Measurements from ENCODE around the gene BTAF1.
"Not testable (repeated sequence)": the region's sequence is repeated elsewhere in the genome, so short reads cannot be mapped to it uniquely, and the experiment has no call there.

Gene BTAF1

GRCh38 chr10:92014620-92015019 is 91.0 kb downstream of the BTAF1 start:
- no peak overlapping the region for H3K4me3 ChIP-seq (ENCODE audit: low read depth, low read length)
- TF ChIP-seq CTCF (IDR thresholded peaks at IDR 0.05; ENCODE audit: borderline replicate concordance, insufficient read depth, low read depth, low read length) = no peak

GRCh38 chr10:92024700-92025099 is 101.1 kb downstream of the BTAF1 start:
- no peak for TF ChIP-seq CTCF (IDR thresholded peaks at IDR 0.05; ENCODE audit: borderline replicate concordance, insufficient read depth, low read depth, low read length)
- H3K4me3 ChIP-seq (ENCODE audit: low read depth, low read length) = no peak overlapping the region

- H3K4me3 ChIP-seq (ENCODE audit: low read depth, low read length) = not testable (repeated sequence)
Observed at GRCh38 chr10:92025340-92025739, 101.8 kb downstream of the BTAF1 start.

DNA sequence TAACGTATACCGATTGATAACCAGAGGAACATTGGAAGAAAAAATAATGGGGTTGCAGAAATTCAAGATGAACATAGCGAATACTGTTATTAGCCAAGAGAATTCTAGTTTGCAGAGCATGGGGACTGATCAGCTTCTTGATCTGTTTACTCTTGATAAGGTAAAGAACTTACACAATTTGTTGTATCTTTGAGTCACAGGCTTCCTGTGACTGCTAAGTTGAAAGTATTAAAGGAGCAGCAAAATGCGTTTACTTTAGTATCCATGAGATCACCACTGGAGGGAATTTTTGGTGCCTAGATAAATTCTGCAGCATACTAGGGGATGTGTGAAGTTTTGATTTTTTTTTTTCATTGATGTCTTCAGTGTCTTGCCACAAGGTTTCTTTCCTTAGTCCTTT is 103.6 kb downstream of the BTAF1 start:
- H3K4me3 ChIP-seq (ENCODE audit: low read depth, low read length) = no peak overlapping the region
- no peak for TF ChIP-seq CTCF (IDR thresholded peaks at IDR 0.05; ENCODE audit: borderline replicate concordance, insufficient read depth, low read depth, low read length)

DNA sequence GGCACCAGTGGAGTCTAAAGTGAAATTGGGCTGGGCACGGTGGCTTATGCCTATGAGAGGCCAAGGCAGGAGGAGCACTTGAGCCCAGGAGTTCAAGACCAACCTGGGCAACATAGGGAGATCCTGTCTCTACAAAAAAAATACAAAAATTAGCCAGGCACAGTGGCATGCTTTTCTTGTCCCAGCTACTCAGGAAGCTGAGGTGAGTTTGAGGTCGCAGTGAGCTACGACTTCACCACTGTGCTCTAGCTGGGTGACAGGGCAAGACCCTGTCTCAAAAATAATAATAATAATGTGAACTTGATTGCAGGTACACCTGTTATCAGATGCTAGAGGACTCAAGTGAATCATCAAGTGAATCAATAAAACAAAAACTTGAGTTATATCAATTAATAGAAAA is 108.0 kb downstream of the BTAF1 start:
- no peak overlapping the region for H3K4me3 ChIP-seq (ENCODE audit: low read depth, low read length)
- TF ChIP-seq CTCF (IDR thresholded peaks at IDR 0.05; ENCODE audit: borderline replicate concordance, insufficient read depth, low read depth, low read length) = no peak

GRCh38 chr10:92033070-92033469 is 109.5 kb downstream of the BTAF1 start:
- H3K4me3 ChIP-seq (ENCODE audit: low read depth, low read length) = not testable (repeated sequence)

DNA sequence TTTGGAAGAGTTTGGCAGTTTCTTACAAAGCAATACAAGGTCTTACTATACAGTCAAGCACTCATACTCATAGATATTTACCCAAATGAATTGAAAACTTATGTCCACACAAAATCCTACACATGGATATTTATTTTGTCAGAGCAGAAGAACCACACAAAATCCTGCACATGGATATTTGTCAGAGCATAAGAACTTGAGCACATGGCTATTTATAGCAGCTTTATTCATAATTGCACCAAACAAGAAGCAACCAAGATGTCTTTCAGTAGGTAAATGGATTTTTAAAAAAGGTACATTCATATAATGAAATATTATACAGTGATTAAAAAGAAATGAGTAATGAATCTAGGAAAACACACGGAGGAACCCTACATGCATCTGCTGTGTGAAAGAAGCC is 115.4 kb downstream of the BTAF1 start:
- H3K4me3 ChIP-seq (ENCODE audit: low read depth, low read length) = no peak overlapping the region

DNA sequence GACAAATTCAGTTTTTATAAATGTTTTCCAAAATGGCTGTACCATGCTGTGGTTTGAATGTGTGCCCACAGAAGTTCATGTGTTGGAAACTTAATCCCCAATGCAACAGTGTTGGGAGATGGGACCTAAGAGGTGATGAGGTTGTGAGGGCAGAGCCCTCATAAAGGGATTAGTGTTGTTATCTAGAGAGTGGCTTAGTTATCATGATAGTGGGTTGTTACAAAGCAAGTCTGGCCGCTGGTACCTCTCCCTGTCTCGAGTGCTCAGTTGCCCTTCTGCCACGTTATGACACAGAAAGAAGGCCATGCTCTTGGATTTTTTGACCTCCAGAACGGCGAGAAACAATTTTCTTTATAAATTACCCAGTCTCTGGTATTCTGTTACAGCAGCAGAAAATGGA is 119.0 kb downstream of the BTAF1 start:
- no peak overlapping the region for H3K4me3 ChIP-seq (ENCODE audit: low read depth, low read length)
- TF ChIP-seq CTCF (IDR thresholded peaks at IDR 0.05; ENCODE audit: borderline replicate concordance, insufficient read depth, low read depth, low read length) = no peak

More for the DNA sequence above, 115.4 kb downstream of the BTAF1 start:
- TF ChIP-seq CTCF (IDR thresholded peaks at IDR 0.05; ENCODE audit: borderline replicate concordance, insufficient read depth, low read depth, low read length) = no peak
